WTC11 (cell line): ENCODE data around the gene CCNG1. TPM values are rescaled to one million over a fixed set of nuclear protein-coding genes. Genes with fewer than 3 reads are reported as not detected.

Experiments
- ATAC-seq: fragments of 200-7000 bp; cut with Tn5 transposase; 2 replicates; pipeline ENCODE4 v1.10.0; 2021; ENCODE audit warnings: mild to moderate bottlenecking, moderate library complexity
- CTCF ChIA-PET: fragments of 300-600 bp; sonication (Branson Sonifier 250); formaldehyde crosslinking; loops from one replicate; lab custom pipeline; 2021; ENCODE audit warnings: antibody characterized with exemption; lab: Charles Lee
- POLR2A ChIA-PET: fragments of 350-600 bp; sonication (Branson Sonifier 250); formaldehyde crosslinking; loops from one replicate; lab custom pipeline; 2021; ENCODE audit warnings: antibody characterized with exemption; lab: Charles Lee
- DNase-seq: peaks from one replicate; pipeline ENCODE4 v3.0.0; 2021; ENCODE audit warnings: low spot score
- H3K27ac Mint-ChIP-seq: 2 replicates; pipeline ENCODE4 v1.8.0; 2021; ENCODE audit warnings: mixed read lengths
- H3K27me3 Mint-ChIP-seq: 2 replicates; pipeline ENCODE4 v1.8.0; 2021; ENCODE audit warnings: low read depth, mild to moderate bottlenecking, moderate library complexity, mixed read lengths
- H3K36me3 Mint-ChIP-seq: 2 replicates; pipeline ENCODE4 v1.8.0; 2021; ENCODE audit warnings: mixed read lengths
- H3K4me1 Mint-ChIP-seq: 2 replicates; pipeline ENCODE4 v1.8.0; 2022; ENCODE audit warnings: mixed read lengths
- H3K4me3 Mint-ChIP-seq: 2 replicates; pipeline ENCODE4 v1.8.0; 2021; ENCODE audit warnings: mild to moderate bottlenecking, moderate library complexity, mixed read lengths
- H3K9me3 Mint-ChIP-seq: 2 replicates; pipeline ENCODE4 v1.8.0; 2021; ENCODE audit warnings: mixed read lengths
- ARID4B ChIP-seq: sonication (generic); formaldehyde crosslinking; IDR thresholded peaks from 2 replicates; pipeline ENCODE4 v1.8.0; 2023; ENCODE audit warnings: missing genetic modification reagents, mild to moderate bottlenecking, borderline replicate concordance
- ATF1 ChIP-seq: sonication (generic); formaldehyde crosslinking; IDR thresholded peaks from 2 replicates; pipeline ENCODE4 v1.8.1; 2023; ENCODE audit warnings: mild to moderate bottlenecking, moderate library complexity, missing genetic modification reagents
- CREB1 ChIP-seq: sonication (generic); formaldehyde crosslinking; IDR thresholded peaks from 2 replicates; pipeline ENCODE4 v1.8.0; 2023; ENCODE audit warnings: mild to moderate bottlenecking, missing genetic modification reagents
- ELF4 ChIP-seq: sonication (generic); formaldehyde crosslinking; IDR thresholded peaks from 2 replicates; pipeline ENCODE4 v1.8.1; 2022; ENCODE audit warnings: low read depth, mild to moderate bottlenecking, moderate library complexity, missing genetic modification reagents
- FOXK1 ChIP-seq: sonication (generic); formaldehyde crosslinking; IDR thresholded peaks from 2 replicates; pipeline ENCODE4 v1.8.0; 2022; ENCODE audit warnings: mild to moderate bottlenecking, moderate library complexity, missing genetic modification reagents
- FOXP4 ChIP-seq: sonication (generic); formaldehyde crosslinking; IDR thresholded peaks from 2 replicates; pipeline ENCODE4 v1.8.0; 2022; ENCODE audit warnings: mild to moderate bottlenecking, missing genetic modification reagents
- GABPB1 ChIP-seq: sonication (generic); formaldehyde crosslinking; IDR thresholded peaks from 2 replicates; pipeline ENCODE4 v1.8.1; 2023; ENCODE audit warnings: mild to moderate bottlenecking, missing genetic modification reagents
- KAT7 ChIP-seq: sonication (generic); formaldehyde crosslinking; IDR thresholded peaks from 2 replicates; pipeline ENCODE4 v1.8.1; 2023; ENCODE audit warnings: missing genetic modification reagents, mild to moderate bottlenecking, borderline replicate concordance
- MXD4 ChIP-seq: fragments of 250-450 bp; sonication (Bioruptor Pico); IDR thresholded peaks from 2 replicates; pipeline ENCODE4 v1.8.0; 2021; ENCODE audit warnings: mild to moderate bottlenecking, moderate library complexity, borderline replicate concordance
- NFE2L1 ChIP-seq: sonication (generic); formaldehyde crosslinking; IDR thresholded peaks from 2 replicates; pipeline ENCODE4 v1.8.1; 2023; ENCODE audit warnings: missing genetic modification reagents
- OVOL2 ChIP-seq: fragments of 250-450 bp; sonication (Bioruptor Pico); IDR thresholded peaks from 2 replicates; pipeline ENCODE4 v1.9.0; 2021; ENCODE audit warnings: mild to moderate bottlenecking, borderline replicate concordance
- PREB ChIP-seq: sonication (generic); formaldehyde crosslinking; IDR thresholded peaks from 2 replicates; pipeline ENCODE4 v1.8.1; 2022; ENCODE audit warnings: mild to moderate bottlenecking, missing genetic modification reagents, moderate library complexity, borderline replicate concordance
- SP1 ChIP-seq: sonication (generic); formaldehyde crosslinking; conservative IDR thresholded peaks from 2 replicates; pipeline ENCODE4 v1.8.1; 2022; ENCODE audit warnings: missing genetic modification reagents
- TCF7 ChIP-seq: sonication (generic); formaldehyde crosslinking; IDR thresholded peaks from 2 replicates; pipeline ENCODE4 v1.8.0; 2022; ENCODE audit warnings: mild to moderate bottlenecking, low read depth, missing genetic modification reagents, moderate library complexity
- ZNF138 ChIP-seq: sonication (generic); formaldehyde crosslinking; conservative IDR thresholded peaks from 2 replicates; pipeline ENCODE4 v1.8.1; 2022; ENCODE audit warnings: mild to moderate bottlenecking, moderate library complexity, missing genetic modification reagents
- ZNF232 ChIP-seq: sonication (generic); formaldehyde crosslinking; IDR thresholded peaks from 2 replicates; pipeline ENCODE4 v1.8.0; 2022; ENCODE audit warnings: mild to moderate bottlenecking, missing genetic modification reagents
- total RNA-seq: library from RNA; stranded (reverse); gene quantifications from 3 replicates; pipeline ENCODE4 v1.2.3, GENCODE V29; 2021
- TF ChIP-seq, protein P1 (sequence below): fragments of 250-450 bp; sonication (Bioruptor Pico); IDR thresholded peaks from 2 replicates; pipeline ENCODE4 v1.9.0; 2021; ENCODE audit warnings: mild to moderate bottlenecking
- TF ChIP-seq, protein P2 (sequence below): sonication (generic); formaldehyde crosslinking; IDR thresholded peaks from 2 replicates; pipeline ENCODE4 v1.8.1; 2023; ENCODE audit warnings: mild to moderate bottlenecking, missing genetic modification reagents, moderate library complexity
- TF ChIP-seq, protein P3 (sequence below): sonication (generic); formaldehyde crosslinking; IDR thresholded peaks from 2 replicates; pipeline ENCODE4 v1.8.1; 2022; ENCODE audit warnings: low read depth, missing genetic modification reagents, borderline replicate concordance

CCNG1 gene
- total RNA-seq, 1 experiment from 2014 or later: 433 TPM

GRCh38 chr5:163436515-163436914 is 880 bp upstream of the CCNG1 start (continued):
- TF ChIP-seq MXD4: no peak
- TF ChIP-seq, protein P1, sequence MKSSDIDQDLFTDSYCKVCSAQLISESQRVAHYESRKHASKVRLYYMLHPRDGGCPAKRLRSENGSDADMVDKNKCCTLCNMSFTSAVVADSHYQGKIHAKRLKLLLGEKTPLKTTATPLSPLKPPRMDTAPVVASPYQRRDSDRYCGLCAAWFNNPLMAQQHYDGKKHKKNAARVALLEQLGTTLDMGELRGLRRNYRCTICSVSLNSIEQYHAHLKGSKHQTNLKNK: no peak
- TF ChIP-seq ELF4 (CRISPR knock-in tag): no peak

DNA sequence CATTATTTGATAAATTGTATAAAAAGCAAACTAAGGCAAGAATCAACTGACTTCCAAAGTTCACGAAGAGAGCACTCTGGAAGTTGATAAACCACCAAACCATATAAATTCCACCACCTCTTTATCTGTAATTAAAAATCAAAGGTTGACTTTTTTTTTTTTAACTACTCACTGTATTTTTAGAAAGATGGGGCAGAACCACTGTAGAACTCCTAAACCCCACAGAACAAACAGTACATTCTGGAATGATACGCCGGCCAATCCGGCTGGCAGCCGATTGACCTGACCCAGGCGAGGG is 435 bp upstream of the CCNG1 start:
- Mint-ChIP-seq H3K4me3 (peak overlapping the region; percentile 95), H3K36me3 (peaks cover 41% of the 10 kb centered on the region)
- TF ChIP-seq OVOL2 (CRISPR knock-in tag) (no peak), GABPB1 (CRISPR knock-in tag) (no peak), FOXP4 (CRISPR knock-in tag) (no peak), ATF1 (CRISPR knock-in tag) (no peak), CREB1 (no peak), SP1 (CRISPR knock-in tag) (no peak), ZNF232 (no peak), FOXK1 (CRISPR knock-in tag) (no peak)
- TF ChIP-seq, protein P2, sequence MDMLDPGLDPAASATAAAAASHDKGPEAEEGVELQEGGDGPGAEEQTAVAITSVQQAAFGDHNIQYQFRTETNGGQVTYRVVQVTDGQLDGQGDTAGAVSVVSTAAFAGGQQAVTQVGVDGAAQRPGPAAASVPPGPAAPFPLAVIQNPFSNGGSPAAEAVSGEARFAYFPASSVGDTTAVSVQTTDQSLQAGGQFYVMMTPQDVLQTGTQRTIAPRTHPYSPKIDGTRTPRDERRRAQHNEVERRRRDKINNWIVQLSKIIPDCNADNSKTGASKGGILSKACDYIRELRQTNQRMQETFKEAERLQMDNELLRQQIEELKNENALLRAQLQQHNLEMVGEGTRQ (CRISPR knock-in tag): no peak
- TF ChIP-seq, all 79 proteins: peak for 0
- no peaks in the 10 kb centered on the region for H3K27me3 Mint-ChIP-seq
- DNase-seq (no peak), ATAC-seq (no peak)
- H3K27ac Mint-ChIP-seq: peak overlapping the region; percentile 68
- ChIA-PET POLR2A (interaction anchor here (1.0 to 3.5 kb wide), 4 partner anchors 23 to 259 kb away, joined by 3 to 61 read pairs (median 6); partner anchors contain the start of genes HMMR, MAT2B and NUDCD2), CTCF (no interaction called here)
- H3K9me3 Mint-ChIP-seq: no peaks in the 10 kb centered on the region
- H3K4me1 Mint-ChIP-seq: peaks cover 44% of the 10 kb centered on the region

DNA sequence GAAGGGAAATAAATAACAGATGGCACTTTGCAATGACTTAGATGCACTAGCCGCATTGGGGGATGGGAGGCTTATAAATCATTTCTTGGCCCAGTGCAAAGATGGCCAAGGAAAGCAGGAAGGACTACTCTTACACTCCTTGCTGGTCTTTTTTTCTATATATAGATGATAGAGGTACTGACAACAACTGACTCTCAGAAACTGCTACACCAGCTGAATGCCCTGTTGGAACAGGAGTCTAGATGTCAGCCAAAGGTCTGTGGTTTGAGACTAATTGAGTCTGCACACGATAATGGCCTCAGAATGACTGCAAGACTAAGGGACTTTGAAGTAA is 1.7 kb downstream of the CCNG1 start:
- TF ChIP-seq PREB (CRISPR knock-in tag): no peak
- TF ChIP-seq, protein P3, sequence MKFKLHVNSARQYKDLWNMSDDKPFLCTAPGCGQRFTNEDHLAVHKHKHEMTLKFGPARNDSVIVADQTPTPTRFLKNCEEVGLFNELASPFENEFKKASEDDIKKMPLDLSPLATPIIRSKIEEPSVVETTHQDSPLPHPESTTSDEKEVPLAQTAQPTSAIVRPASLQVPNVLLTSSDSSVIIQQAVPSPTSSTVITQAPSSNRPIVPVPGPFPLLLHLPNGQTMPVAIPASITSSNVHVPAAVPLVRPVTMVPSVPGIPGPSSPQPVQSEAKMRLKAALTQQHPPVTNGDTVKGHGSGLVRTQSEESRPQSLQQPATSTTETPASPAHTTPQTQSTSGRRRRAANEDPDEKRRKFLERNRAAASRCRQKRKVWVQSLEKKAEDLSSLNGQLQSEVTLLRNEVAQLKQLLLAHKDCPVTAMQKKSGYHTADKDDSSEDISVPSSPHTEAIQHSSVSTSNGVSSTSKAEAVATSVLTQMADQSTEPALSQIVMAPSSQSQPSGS (CRISPR knock-in tag): no peak
- POLR2A ChIA-PET: interaction anchor here (3.5 kb wide), 1 partner anchor 21 kb away, joined by 61 read pairs; the partner anchor contains the start of genes HMMR and NUDCD2
- Mint-ChIP-seq H3K9me3 (no peaks in the 10 kb centered on the region), H3K4me1 (peaks cover 37% of the 10 kb centered on the region), H3K4me3 (peak overlapping the region; percentile 95), H3K27ac (peak overlapping the region; percentile 13; the same call in 1 of the 2 replicates), H3K36me3 (peaks cover 58% of the 10 kb centered on the region), H3K27me3 (no peaks in the 10 kb centered on the region)
- CTCF ChIA-PET: interaction anchor here (0.7 kb wide), 1 partner anchor 1190 kb away, joined by 3 read pairs; no protein-coding TSS in a partner anchor
- no peak for ATAC-seq
- DNase-seq: no peak

GRCh38 chr5:163440954-163441353 is 3.6 kb downstream of the CCNG1 start:
- Mint-ChIP-seq H3K36me3 (peaks cover 73% of the 10 kb centered on the region), H3K27me3 (no peaks in the 10 kb centered on the region), H3K4me1 (peaks cover 33% of the 10 kb centered on the region), H3K9me3 (no peaks in the 10 kb centered on the region), H3K4me3 (peak overlapping the region; percentile 22; the same call in 1 of the 2 replicates), H3K27ac (peak overlapping the region; percentile 65; the same call in 1 of the 2 replicates)
- ATAC-seq (no peak), DNase-seq (no peak)
- ChIA-PET POLR2A (no interaction called here), CTCF (no interaction called here)
- TF ChIP-seq TCF7 (CRISPR knock-in tag) (no peak), ZNF138 (CRISPR knock-in tag) (no peak), MXD4 (no peak), NFE2L1 (CRISPR knock-in tag) (no peak), ARID4B (CRISPR knock-in tag) (no peak), KAT7 (CRISPR knock-in tag) (no peak)
